H9 (cell line): ENCODE results near the gene C6orf62. TPM values are rescaled to one million over a fixed set of nuclear protein-coding genes. Genes with fewer than 3 reads are reported as not detected.
A peak's percentile ranks its signal among the peaks of the same experiment; 100 is the strongest.

Experiments
- DNase-seq: peaks from one replicate; pipeline ENCODE4 v3.0.0-alpha.2; 2017
- H2AFZ ChIP-seq: one replicate; pipeline ENCODE4 v1.6.1; 2013; ENCODE audit warnings: mild to moderate bottlenecking, low read length, control low read depth, moderate library complexity
- H2AK5ac ChIP-seq: 2 replicates; pipeline ENCODE4 v1.6.1; 2013; ENCODE audit warnings: low read length, control low read depth, mixed read lengths; ENCODE audit not compliant: insufficient read length
- H2BK120ac ChIP-seq: one replicate; pipeline ENCODE4 v1.6.1; 2013; ENCODE audit warnings: low read depth, mild to moderate bottlenecking, low read length, control low read depth, inconsistent platforms; ENCODE audit not compliant: poor library complexity, severe bottlenecking
- H2BK12ac ChIP-seq: 2 replicates; pipeline ENCODE4 v1.6.1; 2013; ENCODE audit warnings: low read length, control low read depth, mixed read lengths, low read depth; ENCODE audit not compliant: insufficient read length
- H2BK15ac ChIP-seq: 2 replicates; pipeline ENCODE4 v1.6.1; 2013; ENCODE audit warnings: low read depth, low read length, control low read depth
- H2BK20ac ChIP-seq: one replicate; pipeline ENCODE4 v1.6.1; 2013; ENCODE audit warnings: low read depth, mild to moderate bottlenecking, low read length, control low read depth, inconsistent platforms; ENCODE audit not compliant: poor library complexity, severe bottlenecking
- H2BK5ac ChIP-seq: 2 replicates; pipeline ENCODE4 v1.6.1; 2013; ENCODE audit warnings: low read length, control low read depth, mixed read lengths; ENCODE audit not compliant: insufficient read length
- H3K14ac ChIP-seq: 2 replicates; pipeline ENCODE4 v1.6.1; 2013; ENCODE audit warnings: low read length, control low read depth; ENCODE audit not compliant: insufficient read depth
- H3K18ac ChIP-seq: 2 replicates; pipeline ENCODE4 v1.6.1; 2013; ENCODE audit warnings: low read depth, mild to moderate bottlenecking, mixed read lengths, low read length, control low read depth; ENCODE audit not compliant: insufficient read length
- H3K23ac ChIP-seq: 2 replicates; pipeline ENCODE4 v1.6.1; 2013; ENCODE audit warnings: low read length, control low read depth, mixed read lengths, low read depth; ENCODE audit not compliant: insufficient read length
- H3K23me2 ChIP-seq: 2 replicates; pipeline ENCODE4 v1.6.1; 2013; ENCODE audit warnings: low read depth, mild to moderate bottlenecking, mixed read lengths, low read length, control low read depth; ENCODE audit not compliant: insufficient read length, poor library complexity, severe bottlenecking
- H3K27ac ChIP-seq: 2 replicates; pipeline ENCODE4 v1.5.1; 2013; ENCODE audit warnings: low read length, control low read depth, mixed read lengths, low read depth; ENCODE audit not compliant: insufficient read length
- H3K27me3 ChIP-seq: 2 replicates; pipeline ENCODE4 v1.6.1; 2013; ENCODE audit warnings: low read length, control low read depth, inconsistent platforms; ENCODE audit not compliant: insufficient read depth
- H3K4ac ChIP-seq: 2 replicates; pipeline ENCODE4 v1.6.1; 2013; ENCODE audit warnings: low read depth, mild to moderate bottlenecking, control low read depth, inconsistent platforms, low read length, moderate library complexity
- H3K4me1 ChIP-seq: 2 replicates; pipeline ENCODE4 v1.6.1; 2013; ENCODE audit warnings: low read length, control low read depth, inconsistent platforms; ENCODE audit not compliant: insufficient read depth
- H3K4me2 ChIP-seq: 2 replicates; pipeline ENCODE4 v1.6.1; 2013; ENCODE audit warnings: low read length, control low read depth, mixed read lengths; ENCODE audit not compliant: insufficient read length, insufficient read depth
- H3K56ac ChIP-seq: 2 replicates; pipeline ENCODE4 v1.6.1; 2013; ENCODE audit warnings: low read depth, mild to moderate bottlenecking, mixed read lengths, low read length, control low read depth; ENCODE audit not compliant: insufficient read length
- H3K79me1 ChIP-seq: 2 replicates; pipeline ENCODE4 v1.6.1; 2013; ENCODE audit warnings: low read depth, mild to moderate bottlenecking, moderate library complexity, low read length, control low read depth, inconsistent platforms; ENCODE audit not compliant: insufficient read depth, poor library complexity, severe bottlenecking
- H3K79me2 ChIP-seq: 2 replicates; pipeline ENCODE4 v1.6.1; 2013; ENCODE audit warnings: low read length, control low read depth, inconsistent platforms; ENCODE audit not compliant: insufficient read depth
- H3K9ac ChIP-seq: 2 replicates; pipeline ENCODE4 v1.6.1; 2013; ENCODE audit warnings: low read length, control low read depth, mixed read lengths; ENCODE audit not compliant: insufficient read length; ENCODE audit errors: extremely low read depth
- H3K9me3 ChIP-seq: one replicate; pipeline ENCODE4 v1.6.1; 2013; ENCODE audit warnings: low read depth, low read length, inconsistent platforms; ENCODE audit not compliant: control insufficient read depth
- H3T11ph ChIP-seq: one replicate; pipeline ENCODE4 v1.6.1; 2013; ENCODE audit warnings: mild to moderate bottlenecking, low read length, control low read depth, inconsistent platforms
- H4K20me1 ChIP-seq: one replicate; pipeline ENCODE4 v1.6.1; 2013; ENCODE audit not compliant: control insufficient read depth, insufficient read length, insufficient read depth
- H4K5ac ChIP-seq: 2 replicates; pipeline ENCODE4 v1.6.1; 2013; ENCODE audit warnings: low read depth, mild to moderate bottlenecking, mixed read lengths, low read length, control low read depth; ENCODE audit not compliant: insufficient read length
- H4K8ac ChIP-seq: replicated peaks from 2 replicates; pipeline ENCODE4 v1.6.1; 2013; ENCODE audit warnings: low read length, control low read depth, mixed read lengths, low read depth; ENCODE audit not compliant: insufficient read length
- H4K91ac ChIP-seq: 2 replicates; pipeline ENCODE4 v1.6.1; 2013; ENCODE audit warnings: low read depth, mild to moderate bottlenecking, moderate library complexity, mixed read lengths, low read length, control low read depth; ENCODE audit not compliant: insufficient read length
- H3K27ac Mint-ChIP-seq, 3 experiments: 2 replicates in 2 of 3; 3 replicates in 1 of 3; pipeline ENCODE4 v1.8.0; 2020 to 2021; ENCODE audit warnings: mixed read lengths in 3 of 3, mild to moderate bottlenecking in 1 of 3, moderate library complexity in 1 of 3
- H3K27me3 Mint-ChIP-seq: 2 replicates; pipeline ENCODE4 v1.8.0; 2021; ENCODE audit warnings: low read depth, mild to moderate bottlenecking, moderate library complexity, mixed read lengths
- H3K36me3 Mint-ChIP-seq, 3 experiments: 2 replicates in 2 of 3; 3 replicates in 1 of 3; pipeline ENCODE4 v1.8.0; 2020 to 2021; ENCODE audit warnings: low read depth in 3 of 3, mixed read lengths in 3 of 3; ENCODE audit not compliant: insufficient read depth in 1 of 3
- H3K4me1 Mint-ChIP-seq, 2 experiments: 2 replicates each; pipeline ENCODE4 v1.8.0; 2020; ENCODE audit warnings: mixed read lengths in 2 of 2
- H3K4me3 Mint-ChIP-seq, 2 experiments: 2 replicates in 1 of 2; 3 replicates in 1 of 2; pipeline ENCODE4 v1.8.0; 2020 to 2021; ENCODE audit warnings: mild to moderate bottlenecking in 2 of 2, mixed read lengths in 2 of 2, moderate library complexity in 1 of 2
- H3K9me3 Mint-ChIP-seq, 2 experiments: 2 replicates in 1 of 2; 3 replicates in 1 of 2; pipeline ENCODE4 v1.8.0; 2020; ENCODE audit warnings: mild to moderate bottlenecking in 2 of 2, mixed read lengths in 2 of 2, moderate library complexity in 1 of 2
- CTCF ChIP-seq: fragments of 200-600 bp; sonication (generic); conservative IDR thresholded peaks from 3 replicates; pipeline ENCODE4 v1.8.0; 2021; ENCODE audit warnings: antibody characterized with exemption, mild to moderate bottlenecking
- WGBS: extraction: QIAGEN DNeasy Blood & Tissue Kit; methylation state at CpG from one replicate; pipeline ENCODE4 v1.1.7; 2013; ENCODE audit warnings: missing lambda C conversion rate, low lambda C conversion rate, mixed read lengths; ENCODE audit not compliant: insufficient read length; ENCODE audit errors: extremely low coverage; 5-methylcytosine and 5-hydroxymethylcytosine counted together
- total RNA-seq: library from RNA; stranded (reverse); gene quantifications from 2 replicates; pipeline ENCODE4 v1.2.1, GENCODE V29; 2021

The C6orf62 gene
- total RNA-seq, 1 experiment from 2014 or later = 125 TPM

DNA sequence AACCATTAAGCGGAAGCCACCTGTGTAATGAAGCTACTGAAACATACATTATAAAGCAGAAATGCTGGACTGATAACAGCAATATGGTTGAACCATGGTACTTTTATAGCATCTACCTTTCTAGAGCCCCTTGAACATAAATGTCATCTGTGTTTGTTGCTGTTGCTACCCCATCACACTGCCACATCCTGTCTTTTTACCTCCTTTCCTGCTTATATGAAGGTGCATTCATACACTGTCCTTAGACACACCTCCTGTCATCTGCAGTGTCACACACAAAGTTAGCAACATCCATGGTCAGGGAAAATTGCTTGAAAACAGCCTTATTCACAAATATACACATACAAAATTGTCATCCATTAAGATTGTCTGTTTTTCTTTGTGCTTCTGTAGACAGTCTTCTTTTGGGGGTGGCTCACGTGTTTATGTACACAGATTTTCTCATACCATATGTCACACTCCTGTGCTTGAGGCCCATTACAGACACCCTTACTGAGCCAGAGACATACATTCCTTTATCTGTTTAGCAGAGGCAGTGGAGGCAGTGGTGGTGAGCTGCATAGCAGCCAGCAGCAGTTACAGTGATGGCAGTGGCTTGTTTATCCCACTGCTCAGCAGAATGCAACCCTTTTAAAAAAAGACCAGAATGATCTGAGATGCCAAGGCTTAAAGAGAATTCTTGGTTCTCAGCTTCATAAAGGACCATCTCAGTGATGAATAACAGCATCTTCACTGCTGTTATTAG, 25.9 kb downstream of the C6orf62 start:
- Histone ChIP-seq H3K23ac (no peak overlapping the region), H3K23me2 (no peaks in the 10 kb centered on the region), H4K8ac (no peak overlapping the region), H3K14ac (no peak overlapping the region), H2BK15ac (no peak overlapping the region), H3K56ac (no peak overlapping the region), H4K91ac (no peak overlapping the region), H3T11ph (no peak overlapping the region), H3K9ac (no peak overlapping the region), H3K79me2 (no peaks in the 10 kb centered on the region), H3K4ac (no peak overlapping the region), H2BK12ac (no peak overlapping the region), H4K20me1 (no peaks in the 10 kb centered on the region), H3K4me2 (no peak overlapping the region), H3K27ac (no peak overlapping the region), H3K4me1 (no peaks in the 10 kb centered on the region), H2BK5ac (no peak overlapping the region), H3K9me3 (no peaks in the 10 kb centered on the region), H3K18ac (no peak overlapping the region), H2BK120ac (no peak overlapping the region), H2AK5ac (no peak overlapping the region), H2AFZ (no peak overlapping the region), H2BK20ac (no peak overlapping the region), H3K27me3 (no peaks in the 10 kb centered on the region), H4K5ac (no peak overlapping the region), H3K79me1 (no peaks in the 10 kb centered on the region)
- DNase-seq = no peak
- Mint-ChIP-seq H3K36me3 (peaks cover 0 to 2% (median 0%) of the 10 kb centered on the region in 3 experiments; a peak in 2 of 7 replicates), H3K4me1 (no peaks in the 10 kb centered on the region; a peak in 2 of 4 replicates), H3K27ac (peak overlapping the region in 1 of 3 experiments; percentile 12; a peak in 1 of 7 replicates), H3K4me3 (no peak overlapping the region), H3K9me3 (no peaks in the 10 kb centered on the region), H3K27me3 (no peaks in the 10 kb centered on the region)
- no CpG with 5 or more reads among the region's 2 CpGs for WGBS
- no peak for TF ChIP-seq CTCF
